K562 (cell line): ENCODE results near the gene CNOT11. TPM values are rescaled to one million over a fixed set of nuclear protein-coding genes. Genes with fewer than 3 reads are reported as not detected.

ENCODE experiments used
- ATAC-seq: fragments of 200-7000 bp; cut with Tn5 transposase; 3 replicates; pipeline ENCODE4 v1.9.1; 2020; ENCODE audit warnings: moderate library complexity
- BruUV-seq: library from RNA; stranded (reverse); fragments of 400-500 nt; replicated peaks from 2 replicates; lab custom pipeline; 2021; lab: Mats Ljungman, UMichigan
- CTCF ChIA-PET: fragments of 300-600 bp; formaldehyde crosslinking; extraction: SDS; loops from one replicate; lab custom pipeline; 2021; ENCODE audit warnings: low intra/inter-chr PET ratio; lab: Yijun Ruan, JAX
- POLR2A ChIA-PET: fragments of 300-600, 350-650 bp; sonication (Branson Sonifier 250); formaldehyde crosslinking; extraction: SDS; loops from one replicate; lab custom pipeline; 2021; ENCODE audit warnings: antibody characterized with exemption, inconsistent platforms; lab: Yijun Ruan, JAX
- DNase-seq, 4 experiments: peaks; one replicate each; pipeline versions ENCODE4 v3.0.0 to v3.0.0-alpha.2; 2011 to 2018; ENCODE audit warnings: low spot score in 3 of 4, mixed read lengths in 3 of 4; ENCODE audit errors: extremely low read depth in 1 of 4
- FAIRE-seq: peaks from 2 replicates; lab custom pipeline; 2011; peaks lifted over from hg19 to GRCh38; lab: Jason Lieb, UNC
- H2AFZ ChIP-seq: 2 replicates; pipeline ENCODE4 v1.6.0; 2011; ENCODE audit warnings: low read depth, low read length, control low read depth, inconsistent platforms
- H3K27ac ChIP-seq: fragments of 200-600 bp; 3 replicates; pipeline ENCODE4 v1.8.0; 2011; ENCODE audit warnings: low read depth, mild to moderate bottlenecking, control low read depth, inconsistent platforms, low read length, moderate library complexity, mixed read lengths; ENCODE audit errors: extremely low read depth
- H3K27me3 ChIP-seq, 2 experiments: fragments of 300-600 bp in 1 of 2; 2 replicates in 1 of 2; 3 replicates in 1 of 2; pipeline versions ENCODE4 v1.6.0 to v1.8.0; 2011; ENCODE audit warnings: inconsistent platforms in 2 of 2, low read length in 2 of 2, mild to moderate bottlenecking in 1 of 2, mixed read lengths in 1 of 2, moderate library complexity in 1 of 2; ENCODE audit not compliant: control insufficient read depth in 2 of 2, insufficient read depth in 2 of 2
- H3K36me3 ChIP-seq: fragments of 300-600 bp; 3 replicates; pipeline ENCODE4 v1.8.0; 2011; ENCODE audit warnings: mild to moderate bottlenecking, low read length, inconsistent platforms; ENCODE audit not compliant: control insufficient read depth, insufficient read depth
- H3K4me1 ChIP-seq, 2 experiments: fragments of 200-600 bp in 1 of 2; replicated peaks in 1 of 2; 2 replicates in 1 of 2; 3 replicates in 1 of 2; pipeline versions ENCODE4 v1.5.1 to v1.8.0; 2011; ENCODE audit warnings: inconsistent platforms in 2 of 2, low read length in 2 of 2, mild to moderate bottlenecking in 1 of 2, mixed read lengths in 1 of 2, moderate library complexity in 1 of 2; ENCODE audit not compliant: control insufficient read depth in 2 of 2, insufficient read depth in 2 of 2
- H3K4me2 ChIP-seq: 2 replicates; pipeline ENCODE4 v1.6.1; 2011; ENCODE audit warnings: low read length, control low read depth, inconsistent platforms, mixed read lengths; ENCODE audit not compliant: insufficient read depth
- H3K4me3 ChIP-seq: fragments of 200-600 bp; sonication (generic), shearing (Covaris generic); 2 replicates; pipeline ENCODE4 v1.5.1; 2016; ENCODE audit warnings: control low read depth, inconsistent platforms
- H3K79me2 ChIP-seq: fragments of 200-600 bp; 3 replicates; pipeline ENCODE4 v1.8.0; 2011; ENCODE audit warnings: low read length, inconsistent platforms; ENCODE audit not compliant: control insufficient read depth, insufficient read depth
- H3K9ac ChIP-seq, 2 experiments: 2 replicates each; pipeline versions ENCODE4 v1.6.0 to v1.6.1; 2011; ENCODE audit warnings: low read depth in 2 of 2, low read length in 2 of 2, control low read depth in 1 of 2, inconsistent platforms in 1 of 2, mild to moderate bottlenecking in 1 of 2, mixed read lengths in 1 of 2; ENCODE audit not compliant: insufficient read depth in 1 of 2
- H3K9me1 ChIP-seq: one replicate; pipeline ENCODE4 v1.6.0; 2011; ENCODE audit warnings: inconsistent platforms, mild to moderate bottlenecking, low read length, moderate library complexity; ENCODE audit not compliant: control insufficient read depth, insufficient read depth
- H3K9me3 ChIP-seq: replicated peaks from 2 replicates; pipeline ENCODE4 v1.5.1; 2011; ENCODE audit warnings: low read depth, low read length, inconsistent platforms; ENCODE audit not compliant: control insufficient read depth, insufficient read depth
- H4K20me1 ChIP-seq: replicated peaks from 2 replicates; pipeline ENCODE4 v1.6.1; 2011; ENCODE audit warnings: low read length, inconsistent platforms, mixed read lengths; ENCODE audit not compliant: control insufficient read depth, insufficient read depth
- CBFA2T3 ChIP-seq: fragments of 450-650 bp; IDR thresholded peaks from 2 replicates; pipeline ENCODE4 v1.6.1; 2017
- CHD2 ChIP-seq: IDR thresholded peaks from 2 replicates; pipeline ENCODE4 v1.6.1; 2011; ENCODE audit warnings: low read depth, low read length
- ETS2 ChIP-seq: IDR thresholded peaks from 2 replicates; pipeline ENCODE4 v1.6.1; 2016; ENCODE audit warnings: borderline replicate concordance, missing genetic modification characterization, mild to moderate bottlenecking, moderate library complexity, missing compliant biosample characterization; ENCODE audit not compliant: poor library complexity, severe bottlenecking
- GTF2E2 ChIP-seq: fragments of 200-800 bp; sonication (Bioruptor generic); IDR thresholded peaks from 2 replicates; pipeline ENCODE4 v1.6.1; 2016; ENCODE audit warnings: missing genetic modification characterization, missing compliant biosample characterization
- KAT2B ChIP-seq: IDR thresholded peaks from one replicate; pipeline ENCODE4 v1.6.1; 2012; ENCODE audit warnings: low read depth, mild to moderate bottlenecking, control low read depth, inconsistent platforms, low read length, moderate library complexity
- POLR3A ChIP-seq: IDR thresholded peaks from 2 replicates; pipeline ENCODE4 v1.6.1; 2011; ENCODE audit warnings: borderline replicate concordance, mild to moderate bottlenecking, moderate library complexity; ENCODE audit not compliant: insufficient read length, insufficient read depth; ENCODE audit errors: extremely low read depth
- RBBP5 ChIP-seq: fragments of 200-600 bp; sonication (generic); IDR thresholded peaks from 2 replicates; pipeline ENCODE4 v1.6.1; 2012; ENCODE audit warnings: borderline replicate concordance, mild to moderate bottlenecking, low read length, control low read depth, inconsistent platforms; ENCODE audit not compliant: insufficient read depth, poor library complexity, severe bottlenecking
- RBM17 ChIP-seq: fragments of 200-400 bp; formaldehyde crosslinking; IDR thresholded peaks from 2 replicates; pipeline ENCODE4 v1.6.1; 2017; ENCODE audit warnings: low read depth, mild to moderate bottlenecking, low read length, borderline replicate concordance
- RNF2 ChIP-seq: sonication (generic); IDR thresholded peaks from 2 replicates; pipeline ENCODE4 v1.6.1; 2016
- TRIM24 ChIP-seq, 2 experiments: fragments of 450-650 bp; IDR thresholded peaks; 2 replicates each; pipeline ENCODE4 v1.6.1; 2016
- WGBS: fragments of 100-300 bp; shearing (Covaris generic); methylation state at CpG from one replicate; pipeline ENCODE4 v1.1.6; 2016; ENCODE audit warnings: low coverage, mixed read lengths; ENCODE audit not compliant: insufficient coverage; ENCODE audit errors: missing lambda C conversion rate; 5-methylcytosine and 5-hydroxymethylcytosine counted together
- in situ Hi-C: fragments of 300-500 bp; cut with MboI; formaldehyde crosslinking; loops from 4 replicates; pipeline ENCODE4 v1.15.0; 2018; ENCODE audit warnings: inconsistent platforms, mixed read lengths
- intact Hi-C: fragments of 100-400 bp; cut with micrococcal nuclease; formaldehyde crosslinking; loops from 2 replicates; pipeline ENCODE4 v1.14.2; 2022
- polyA plus RNA-seq, 8 experiments: library from polyadenylated mRNA; depleted of rRNA in 4 of 8; stranded (reverse) in 5 of 8; unstranded in 3 of 8; fragments of >200 nt; fragmentation: Nextera tagmentation in 2 of 8; fragmentation: Illumina TruSeq in 1 of 8; extraction: Ambion mirVana in 2 of 8; extraction: Trizol in 1 of 8; gene quantifications; 2 replicates each; pipeline versions ENCODE4 v1.2.1 to v1.2.3, GENCODE V29; 2011 to 2014; ENCODE audit warnings: inconsistent platforms in 1 of 8, missing spikeins in 1 of 8
- total RNA-seq, 7 experiments: library from RNA; depleted of rRNA in 6 of 7; stranded (reverse); fragments of >200 nt in 6 of 7; fragmentation: Illumina TruSeq in 2 of 7; extraction: Trizol in 2 of 7; gene quantifications; 2 replicates each; pipeline versions ENCODE4 v1.2.1 to v1.2.3, GENCODE V29; 2011 to 2021; ENCODE audit warnings: low replicate concordance in 1 of 7
- TF ChIP-seq, protein P1 (sequence below): sonication (generic); formaldehyde crosslinking; IDR thresholded peaks from 2 replicates; pipeline ENCODE4 v1.4.0; 2020; ENCODE audit warnings: mild to moderate bottlenecking, missing genetic modification reagents

Gene CNOT11
- total and polyA plus RNA-seq, 9 of the 15 experiments (the other 6 are each of a cell fraction or from before 2014, with no cell fraction given) = 12.7 to 163 (median 64.2) TPM

DNA sequence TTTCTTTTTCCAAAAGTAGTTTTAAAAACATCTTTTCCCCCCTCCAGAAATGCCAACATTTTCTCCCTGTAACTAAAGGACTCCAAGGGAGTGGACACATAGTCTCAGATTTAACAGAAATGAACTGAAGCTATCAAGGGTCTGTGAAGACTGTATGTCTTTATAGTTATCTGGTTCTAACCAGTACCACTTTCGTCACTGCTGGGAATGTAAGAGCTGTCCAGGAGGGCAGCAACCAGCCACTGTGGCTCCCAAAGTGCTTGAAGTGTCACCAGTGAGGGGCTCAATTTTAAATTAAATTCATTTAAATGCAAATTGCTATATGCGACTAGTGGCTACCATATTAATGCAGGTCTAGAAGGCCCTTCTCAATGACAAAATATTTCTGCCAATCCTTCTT, 40.9 kb downstream of the CNOT11 start:
- no peak overlapping the region for H3K4me3 ChIP-seq
- FAIRE-seq = no peak

DNA sequence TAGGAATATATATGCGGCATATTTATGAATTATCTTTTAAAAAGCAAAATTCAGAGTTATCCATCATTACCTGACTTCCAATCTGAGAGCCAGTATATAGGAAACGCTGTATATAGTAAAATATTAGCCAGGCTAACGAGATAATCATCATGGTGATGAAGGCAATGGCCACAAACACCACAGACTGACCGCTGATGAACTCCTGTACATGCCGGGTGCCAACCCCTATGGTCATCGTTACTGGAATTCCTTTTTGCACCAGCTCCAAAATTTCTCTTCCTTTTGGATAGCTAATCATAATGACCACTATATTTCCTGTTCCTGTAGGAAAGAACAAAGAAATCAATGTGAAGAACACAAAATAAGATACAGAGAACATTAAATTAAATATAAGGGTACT, 42.2 kb downstream of the CNOT11 start:
- 93% methylated on average over 6 of the region's 6 CpGs for WGBS
- POLR2A ChIA-PET = no interaction called here
- H3K27ac ChIP-seq = no peak overlapping the region
- no peak overlapping the region for H3K4me3 ChIP-seq
- H3K36me3 ChIP-seq = peaks cover 43% of the 10 kb centered on the region
- no peak overlapping the region for H3K4me2 ChIP-seq
- H3K27me3 ChIP-seq = no peaks in the 10 kb centered on the region
- TF ChIP-seq CHD2 (no peak), RNF2 (no peak), GTF2E2 (tag) (no peak), TRIM24 (IDR thresholded peaks at IDR 0.05) (no peak), CBFA2T3 (no peak), RBBP5 (no peak), RBM17 (no peak), ETS2 (tag) (no peak), KAT2B (no peak)
- TF ChIP-seq, protein P1, sequence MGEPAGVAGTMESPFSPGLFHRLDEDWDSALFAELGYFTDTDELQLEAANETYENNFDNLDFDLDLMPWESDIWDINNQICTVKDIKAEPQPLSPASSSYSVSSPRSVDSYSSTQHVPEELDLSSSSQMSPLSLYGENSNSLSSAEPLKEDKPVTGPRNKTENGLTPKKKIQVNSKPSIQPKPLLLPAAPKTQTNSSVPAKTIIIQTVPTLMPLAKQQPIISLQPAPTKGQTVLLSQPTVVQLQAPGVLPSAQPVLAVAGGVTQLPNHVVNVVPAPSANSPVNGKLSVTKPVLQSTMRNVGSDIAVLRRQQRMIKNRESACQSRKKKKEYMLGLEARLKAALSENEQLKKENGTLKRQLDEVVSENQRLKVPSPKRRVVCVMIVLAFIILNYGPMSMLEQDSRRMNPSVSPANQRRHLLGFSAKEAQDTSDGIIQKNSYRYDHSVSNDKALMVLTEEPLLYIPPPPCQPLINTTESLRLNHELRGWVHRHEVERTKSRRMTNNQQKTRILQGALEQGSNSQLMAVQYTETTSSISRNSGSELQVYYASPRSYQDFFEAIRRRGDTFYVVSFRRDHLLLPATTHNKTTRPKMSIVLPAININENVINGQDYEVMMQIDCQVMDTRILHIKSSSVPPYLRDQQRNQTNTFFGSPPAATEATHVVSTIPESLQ (CRISPR knock-in tag) = no peak
- TF ChIP-seq, all 486 proteins: peak for 0
- DNase-seq (no peak), FAIRE-seq (no peak), ATAC-seq (no peak)
- CTCF ChIA-PET = no interaction called here
- Histone ChIP-seq H3K79me2 (peaks cover 58% of the 10 kb centered on the region), H2AFZ (no peak overlapping the region), H3K4me1 (no peaks in the 10 kb centered on the region), H3K9me1 (no peaks in the 10 kb centered on the region), H3K9ac (no peak overlapping the region), H3K9me3 (no peaks in the 10 kb centered on the region), H4K20me1 (peaks cover 4% of the 10 kb centered on the region; the same call in 1 of the 2 replicates)
- intact Hi-C loops = no loop called here
- no TSS peak for BruUV-seq
- in situ Hi-C loops = no loop called here

More for the DNA sequence above, 40.9 kb downstream of the CNOT11 start:
- CTCF ChIA-PET = no interaction called here
- ATAC-seq = no peak
- no peak for TF ChIP-seq POLR3A
- Histone ChIP-seq H3K9ac (no peak overlapping the region), H3K4me2 (no peak overlapping the region), H3K36me3 (peaks cover 48% of the 10 kb centered on the region), H2AFZ (no peak overlapping the region), H3K4me1 (no peaks in the 10 kb centered on the region), H3K79me2 (peaks cover 45% of the 10 kb centered on the region), H3K9me1 (no peaks in the 10 kb centered on the region), H4K20me1 (0 out of 2 replicates have a peak, but pooled peaks cover 4% of the 10 kb centered on the region), H3K27ac (no peak overlapping the region), H3K27me3 (no peaks in the 10 kb centered on the region), H3K9me3 (no peaks in the 10 kb centered on the region)
- no TSS peak for BruUV-seq
- POLR2A ChIA-PET = interaction anchor here (1.3 to 1.4 kb wide), 2 partner anchors 12 to 15 kb away, joined by 3 to 4 read pairs; partner anchors contain the start of gene RNF149
- WGBS = 89% methylated on average over 2 of the region's 2 CpGs
- no peak for DNase-seq
- in situ Hi-C loops = no loop called here
- intact Hi-C loops = no loop called here
